Measurements from ENCODE around the gene MAPT.

Gene MAPT

GRCh38 chr17:45982791-45983613, 88.6 kb downstream of the MAPT start:
- Histone ChIP-seq H3K4me1 (ENCODE audit: control insufficient read depth, insufficient read depth, low read length) (no peaks in the 10 kb centered on the region), H3K9me3 (ENCODE audit: control insufficient read depth, insufficient read depth, low read length) (no peaks in the 10 kb centered on the region), H3K4me3 (ENCODE audit: low read depth, low read length) (no peak overlapping the region), H3K27ac (ENCODE audit: low read depth, low read length) (no peak overlapping the region), H3K36me3 (ENCODE audit: control insufficient read depth, insufficient read depth, low read length) (no peaks in the 10 kb centered on the region), H3K27me3 (ENCODE audit: control insufficient read depth, insufficient read depth, low read length) (no peaks in the 10 kb centered on the region), H3K9ac (ENCODE audit: low read depth, low read length) (no peak overlapping the region)

- H3K27ac ChIP-seq (ENCODE audit: low read depth, low read length): no peak overlapping the region
- no peaks in the 10 kb centered on the region for H3K27me3 ChIP-seq (ENCODE audit: control insufficient read depth, insufficient read depth, low read length)
- no peaks in the 10 kb centered on the region for H3K36me3 ChIP-seq (ENCODE audit: control insufficient read depth, insufficient read depth, low read length)
- no peak overlapping the region for H3K9ac ChIP-seq (ENCODE audit: low read depth, low read length)
- no peak overlapping the region for H3K4me3 ChIP-seq (ENCODE audit: low read depth, low read length)
- H3K4me1 ChIP-seq (ENCODE audit: control insufficient read depth, insufficient read depth, low read length): no peaks in the 10 kb centered on the region
- no peaks in the 10 kb centered on the region for H3K9me3 ChIP-seq (ENCODE audit: control insufficient read depth, insufficient read depth, low read length)
Measured at GRCh38 chr17:45983614-45984310, 89.4 kb downstream of the MAPT start.

- Histone ChIP-seq H3K4me3 (ENCODE audit: low read depth, low read length) (no peak overlapping the region), H3K36me3 (ENCODE audit: control insufficient read depth, insufficient read depth, low read length) (no peaks in the 10 kb centered on the region), H3K4me1 (ENCODE audit: control insufficient read depth, insufficient read depth, low read length) (no peaks in the 10 kb centered on the region), H3K27me3 (ENCODE audit: control insufficient read depth, insufficient read depth, low read length) (no peaks in the 10 kb centered on the region), H3K27ac (ENCODE audit: low read depth, low read length) (no peak overlapping the region), H3K9ac (ENCODE audit: low read depth, low read length) (no peak overlapping the region), H3K9me3 (ENCODE audit: control insufficient read depth, insufficient read depth, low read length) (no peaks in the 10 kb centered on the region)
Measured at GRCh38 chr17:45984368-45984767, 90.0 kb downstream of the MAPT start.

GRCh38 chr17:45985447-45985846, 91.1 kb downstream of the MAPT start:
- H3K4me1 ChIP-seq (ENCODE audit: control insufficient read depth, insufficient read depth, low read length): no peaks in the 10 kb centered on the region
- H3K9ac ChIP-seq (ENCODE audit: low read depth, low read length): no peak overlapping the region
- no peaks in the 10 kb centered on the region for H3K9me3 ChIP-seq (ENCODE audit: control insufficient read depth, insufficient read depth, low read length)
- no peak overlapping the region for H3K4me3 ChIP-seq (ENCODE audit: low read depth, low read length)
- H3K27ac ChIP-seq (ENCODE audit: low read depth, low read length): no peak overlapping the region
- H3K36me3 ChIP-seq (ENCODE audit: control insufficient read depth, insufficient read depth, low read length): no peaks in the 10 kb centered on the region
- no peaks in the 10 kb centered on the region for H3K27me3 ChIP-seq (ENCODE audit: control insufficient read depth, insufficient read depth, low read length)

- Histone ChIP-seq H3K9ac (ENCODE audit: low read depth, low read length) (no peak overlapping the region), H3K4me3 (ENCODE audit: low read depth, low read length) (no peak overlapping the region), H3K36me3 (ENCODE audit: control insufficient read depth, insufficient read depth, low read length) (no peaks in the 10 kb centered on the region), H3K9me3 (ENCODE audit: control insufficient read depth, insufficient read depth, low read length) (no peaks in the 10 kb centered on the region), H3K27ac (ENCODE audit: low read depth, low read length) (no peak overlapping the region), H3K4me1 (ENCODE audit: control insufficient read depth, insufficient read depth, low read length) (no peaks in the 10 kb centered on the region), H3K27me3 (ENCODE audit: control insufficient read depth, insufficient read depth, low read length) (no peaks in the 10 kb centered on the region)
Measured at GRCh38 chr17:45986056-45986455, 91.7 kb downstream of the MAPT start.

GRCh38 chr17:45987706-45988105, 93.4 kb downstream of the MAPT start:
- no peaks in the 10 kb centered on the region for H3K27me3 ChIP-seq (ENCODE audit: control insufficient read depth, insufficient read depth, low read length)
- H3K4me3 ChIP-seq (ENCODE audit: low read depth, low read length): no peak overlapping the region
- no peaks in the 10 kb centered on the region for H3K4me1 ChIP-seq (ENCODE audit: control insufficient read depth, insufficient read depth, low read length)
- H3K36me3 ChIP-seq (ENCODE audit: control insufficient read depth, insufficient read depth, low read length): no peaks in the 10 kb centered on the region
- H3K9me3 ChIP-seq (ENCODE audit: control insufficient read depth, insufficient read depth, low read length): no peaks in the 10 kb centered on the region
- no peak overlapping the region for H3K27ac ChIP-seq (ENCODE audit: low read depth, low read length)
- H3K9ac ChIP-seq (ENCODE audit: low read depth, low read length): no peak overlapping the region

GRCh38 chr17:45989759-45990158, 95.4 kb downstream of the MAPT start:
- Histone ChIP-seq H3K27ac (ENCODE audit: low read depth, low read length) (no peak overlapping the region), H3K36me3 (ENCODE audit: control insufficient read depth, insufficient read depth, low read length) (no peaks in the 10 kb centered on the region), H3K9ac (ENCODE audit: low read depth, low read length) (no peak overlapping the region), H3K4me1 (ENCODE audit: control insufficient read depth, insufficient read depth, low read length) (peaks cover 7% of the 10 kb centered on the region; the same call in 1 of the 2 replicates), H3K27me3 (ENCODE audit: control insufficient read depth, insufficient read depth, low read length) (no peaks in the 10 kb centered on the region), H3K4me3 (ENCODE audit: low read depth, low read length) (no peak overlapping the region), H3K9me3 (ENCODE audit: control insufficient read depth, insufficient read depth, low read length) (no peaks in the 10 kb centered on the region)

GRCh38 chr17:45990886-45991285, 96.5 kb downstream of the MAPT start:
- H3K4me1 ChIP-seq (ENCODE audit: control insufficient read depth, insufficient read depth, low read length): peaks cover 7% of the 10 kb centered on the region; the same call in 1 of the 2 replicates
- no peak overlapping the region for H3K27ac ChIP-seq (ENCODE audit: low read depth, low read length)
- no peaks in the 10 kb centered on the region for H3K36me3 ChIP-seq (ENCODE audit: control insufficient read depth, insufficient read depth, low read length)
- no peaks in the 10 kb centered on the region for H3K27me3 ChIP-seq (ENCODE audit: control insufficient read depth, insufficient read depth, low read length)
- H3K9me3 ChIP-seq (ENCODE audit: control insufficient read depth, insufficient read depth, low read length): no peaks in the 10 kb centered on the region
- no peak overlapping the region for H3K9ac ChIP-seq (ENCODE audit: low read depth, low read length)
- no peak overlapping the region for H3K4me3 ChIP-seq (ENCODE audit: low read depth, low read length)

- no peak overlapping the region for H3K4me3 ChIP-seq (ENCODE audit: low read depth, low read length)
- no peaks in the 10 kb centered on the region for H3K27me3 ChIP-seq (ENCODE audit: control insufficient read depth, insufficient read depth, low read length)
- no peaks in the 10 kb centered on the region for H3K36me3 ChIP-seq (ENCODE audit: control insufficient read depth, insufficient read depth, low read length)
- H3K9ac ChIP-seq (ENCODE audit: low read depth, low read length): no peak overlapping the region
- H3K9me3 ChIP-seq (ENCODE audit: control insufficient read depth, insufficient read depth, low read length): no peaks in the 10 kb centered on the region
- peaks cover 7% of the 10 kb centered on the region; the same call in 1 of the 2 replicates for H3K4me1 ChIP-seq (ENCODE audit: control insufficient read depth, insufficient read depth, low read length)
- no peak overlapping the region for H3K27ac ChIP-seq (ENCODE audit: low read depth, low read length)
Measured at GRCh38 chr17:45991341-45991740, 97.0 kb downstream of the MAPT start.

GRCh38 chr17:45992175-45992574, 97.8 kb downstream of the MAPT start:
- Histone ChIP-seq H3K27ac (ENCODE audit: low read depth, low read length) (no peak overlapping the region), H3K27me3 (ENCODE audit: control insufficient read depth, insufficient read depth, low read length) (no peaks in the 10 kb centered on the region), H3K4me3 (ENCODE audit: low read depth, low read length) (no peak overlapping the region), H3K4me1 (ENCODE audit: control insufficient read depth, insufficient read depth, low read length) (peaks cover 7% of the 10 kb centered on the region; the same call in 1 of the 2 replicates), H3K36me3 (ENCODE audit: control insufficient read depth, insufficient read depth, low read length) (no peaks in the 10 kb centered on the region), H3K9ac (ENCODE audit: low read depth, low read length) (no peak overlapping the region), H3K9me3 (ENCODE audit: control insufficient read depth, insufficient read depth, low read length) (no peaks in the 10 kb centered on the region)

GRCh38 chr17:45992904-45993303, 98.5 kb downstream of the MAPT start:
- H3K27ac ChIP-seq (ENCODE audit: low read depth, low read length): no peak overlapping the region
- no peak overlapping the region for H3K9ac ChIP-seq (ENCODE audit: low read depth, low read length)
- H3K9me3 ChIP-seq (ENCODE audit: control insufficient read depth, insufficient read depth, low read length): no peaks in the 10 kb centered on the region
- peaks cover 7% of the 10 kb centered on the region; the same call in 1 of the 2 replicates for H3K4me1 ChIP-seq (ENCODE audit: control insufficient read depth, insufficient read depth, low read length)
- no peaks in the 10 kb centered on the region for H3K36me3 ChIP-seq (ENCODE audit: control insufficient read depth, insufficient read depth, low read length)
- no peak overlapping the region for H3K4me3 ChIP-seq (ENCODE audit: low read depth, low read length)
- H3K27me3 ChIP-seq (ENCODE audit: control insufficient read depth, insufficient read depth, low read length): no peaks in the 10 kb centered on the region
